Limb (tissue), 2 donors: ENCODE data around the gene XPO5.

ENCODE experiments used
- DNase-seq, 2 donors: peaks; one replicate each; pipeline ENCODE4 v3.0.0-alpha.2; 2016; ENCODE audit errors: extremely low spot score in 2 of 2

Gene XPO5

GRCh38 chr6:43472515-43472914 is 103.3 kb downstream of the XPO5 start:
- no peak for DNase-seq
